Ovary (tissue), 3 donors: ENCODE measurements around the gene TAGAP.

Experiments
- CTCF ChIP-seq, 3 donors: fragments of 450-650 bp in 2 of 3; fragments of 200-600 bp in 1 of 3; IDR thresholded peaks; one replicate each; pipeline versions ENCODE4 v1.5.1 to v1.8.0; 2016 to 2022; ENCODE audit warnings: antibody characterized with exemption in 3 of 3, mild to moderate bottlenecking in 1 of 3
- POLR2A ChIP-seq: fragments of 450-650 bp; IDR thresholded peaks from one replicate; pipeline ENCODE4 v1.6.1; 2017; ENCODE audit warnings: antibody characterized with exemption, mild to moderate bottlenecking, moderate library complexity
- donor health status: DM: no; HTN: no; CAD: no.

DNA sequence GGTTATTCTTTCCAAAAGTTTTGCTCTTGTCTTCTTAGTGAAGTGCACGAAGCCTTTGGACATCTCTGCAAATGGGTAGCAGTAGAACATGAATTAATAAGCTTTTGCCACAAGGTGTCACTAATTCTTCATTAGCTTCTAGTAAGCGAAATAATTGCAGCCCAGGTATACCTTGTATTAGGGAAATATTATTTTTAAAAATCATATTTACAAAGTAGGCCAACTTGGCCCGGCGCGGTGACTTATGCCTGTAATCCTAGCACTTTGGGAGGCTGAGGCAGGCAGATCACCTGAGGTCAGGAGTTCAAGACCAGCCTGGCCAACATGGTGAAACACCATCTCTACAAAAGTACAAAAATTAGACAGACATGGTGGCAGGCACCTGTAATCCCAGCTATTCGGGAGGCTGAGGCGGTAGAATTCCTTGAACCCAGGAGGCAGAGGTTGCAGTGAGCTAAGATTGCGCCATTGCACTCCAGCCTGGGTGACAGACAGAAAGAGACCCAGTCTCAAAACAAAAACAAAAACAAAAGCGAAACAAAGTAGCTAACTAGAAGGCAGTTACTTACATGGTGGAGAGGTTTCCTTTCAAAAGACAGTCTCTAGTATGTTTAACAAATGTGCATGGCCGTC, 36.0 kb downstream of the TAGAP start:
- TF ChIP-seq CTCF (IDR thresholded peaks at IDR 0.05) (no peak), POLR2A (no peak)
